Type B pancreatic cell (in vitro differentiated cells): ENCODE measurements around the gene ST7. TPM values are rescaled to one million over a fixed set of nuclear protein-coding genes. Genes with fewer than 3 reads are reported as not detected.

ENCODE experiments used
- DNase-seq: peaks from one replicate; pipeline ENCODE4 v3.0.0; 2021; ENCODE audit warnings: mixed read lengths; ENCODE audit not compliant: unreplicated experiment; ENCODE audit errors: extremely low spot score
- H3K27ac Mint-ChIP-seq: 2 replicates; pipeline ENCODE4 v1.8.0; 2021; ENCODE audit warnings: mild to moderate bottlenecking, mixed read lengths
- H3K27me3 Mint-ChIP-seq: 2 replicates; pipeline ENCODE4 v1.8.0; 2021; ENCODE audit warnings: mixed read lengths
- H3K36me3 Mint-ChIP-seq: 2 replicates; pipeline ENCODE4 v1.8.0; 2021; ENCODE audit warnings: mixed read lengths
- H3K4me1 Mint-ChIP-seq: one replicate; pipeline ENCODE4 v1.8.0; 2021; ENCODE audit warnings: mixed read lengths; ENCODE audit not compliant: unreplicated experiment
- H3K4me3 Mint-ChIP-seq: 2 replicates; pipeline ENCODE4 v1.8.0; 2021; ENCODE audit warnings: mild to moderate bottlenecking, mixed read lengths
- H3K9me3 Mint-ChIP-seq: 2 replicates; pipeline ENCODE4 v1.8.0; 2021; ENCODE audit warnings: mixed read lengths
- total RNA-seq: library from RNA; stranded (reverse); gene quantifications from 2 replicates; pipeline ENCODE4 v1.2.1, GENCODE V29; 2021; ENCODE audit warnings: low replicate concordance
- TF ChIP-seq, protein P1 (sequence below): fragments of 200-600 bp; sonication (generic); conservative IDR thresholded peaks from 2 replicates; pipeline ENCODE4 v1.5.0; 2021; ENCODE audit warnings: antibody characterized with exemption, mild to moderate bottlenecking

Gene ST7
- total RNA-seq, 1 donor from 2014 or later = 25.0 TPM

DNA sequence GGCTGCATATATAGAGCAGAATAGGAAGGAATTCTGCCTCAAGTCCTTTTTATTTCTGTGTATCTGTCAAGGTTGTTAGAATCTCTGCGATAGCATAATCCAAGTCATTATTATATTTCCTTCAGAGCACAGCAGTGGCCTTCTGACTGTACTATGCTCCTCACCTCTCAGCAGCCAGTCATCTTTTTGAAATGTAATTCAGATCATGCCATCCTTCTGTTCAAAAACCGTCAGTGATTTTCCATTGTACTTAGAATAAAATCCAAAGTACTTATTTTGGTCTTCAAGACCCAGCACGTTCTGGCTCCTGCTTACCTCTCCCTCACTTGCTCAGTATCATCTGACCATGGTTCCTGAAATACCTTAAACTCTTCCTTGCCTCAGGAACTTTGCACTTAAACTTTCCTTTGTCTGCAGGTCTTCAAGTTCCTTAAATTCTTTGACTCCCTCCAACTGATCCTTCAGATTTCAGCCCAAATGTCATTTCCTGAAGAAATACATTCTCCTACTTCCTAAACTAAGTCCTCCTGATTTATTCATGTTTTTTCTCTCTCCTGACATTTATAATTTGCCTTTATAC, 112.4 kb downstream of the ST7 start:
- Mint-ChIP-seq H3K27ac (no peak overlapping the region), H3K27me3 (no peaks in the 10 kb centered on the region), H3K4me1 (peaks cover 4% of the 10 kb centered on the region), H3K36me3 (no peaks in the 10 kb centered on the region), H3K4me3 (no peak overlapping the region), H3K9me3 (no peaks in the 10 kb centered on the region)
- DNase-seq = no peak
- TF ChIP-seq, protein P1, sequence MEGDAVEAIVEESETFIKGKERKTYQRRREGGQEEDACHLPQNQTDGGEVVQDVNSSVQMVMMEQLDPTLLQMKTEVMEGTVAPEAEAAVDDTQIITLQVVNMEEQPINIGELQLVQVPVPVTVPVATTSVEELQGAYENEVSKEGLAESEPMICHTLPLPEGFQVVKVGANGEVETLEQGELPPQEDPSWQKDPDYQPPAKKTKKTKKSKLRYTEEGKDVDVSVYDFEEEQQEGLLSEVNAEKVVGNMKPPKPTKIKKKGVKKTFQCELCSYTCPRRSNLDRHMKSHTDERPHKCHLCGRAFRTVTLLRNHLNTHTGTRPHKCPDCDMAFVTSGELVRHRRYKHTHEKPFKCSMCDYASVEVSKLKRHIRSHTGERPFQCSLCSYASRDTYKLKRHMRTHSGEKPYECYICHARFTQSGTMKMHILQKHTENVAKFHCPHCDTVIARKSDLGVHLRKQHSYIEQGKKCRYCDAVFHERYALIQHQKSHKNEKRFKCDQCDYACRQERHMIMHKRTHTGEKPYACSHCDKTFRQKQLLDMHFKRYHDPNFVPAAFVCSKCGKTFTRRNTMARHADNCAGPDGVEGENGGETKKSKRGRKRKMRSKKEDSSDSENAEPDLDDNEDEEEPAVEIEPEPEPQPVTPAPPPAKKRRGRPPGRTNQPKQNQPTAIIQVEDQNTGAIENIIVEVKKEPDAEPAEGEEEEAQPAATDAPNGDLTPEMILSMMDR = no peak

DNA sequence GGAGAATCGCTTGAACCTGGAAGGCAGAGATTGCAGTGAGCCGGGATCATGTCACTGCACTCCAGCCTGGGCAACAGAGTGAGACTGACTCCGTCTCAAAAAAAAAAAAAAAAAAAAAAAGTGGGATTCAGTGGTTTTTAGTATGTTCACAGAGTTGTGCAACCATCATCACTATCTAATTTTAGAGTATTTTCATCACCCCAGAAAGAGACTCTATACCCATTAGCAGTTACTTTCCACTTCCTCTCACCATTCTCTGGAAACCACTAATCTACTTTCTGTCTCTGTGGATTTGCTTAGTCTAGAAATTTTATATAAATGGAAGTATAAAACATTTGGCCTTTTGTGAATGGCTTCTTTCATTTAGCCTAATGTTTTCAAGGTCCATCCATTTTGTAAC, 113.4 kb downstream of the ST7 start:
- H3K4me1 Mint-ChIP-seq = peaks cover 8% of the 10 kb centered on the region
- H3K27ac Mint-ChIP-seq = no peak overlapping the region
- H3K4me3 Mint-ChIP-seq = no peak overlapping the region
- no peak for DNase-seq
- TF ChIP-seq, protein P1 = no peak
- no peaks in the 10 kb centered on the region for H3K9me3 Mint-ChIP-seq
- no peaks in the 10 kb centered on the region for H3K27me3 Mint-ChIP-seq
- H3K36me3 Mint-ChIP-seq = no peaks in the 10 kb centered on the region

DNA sequence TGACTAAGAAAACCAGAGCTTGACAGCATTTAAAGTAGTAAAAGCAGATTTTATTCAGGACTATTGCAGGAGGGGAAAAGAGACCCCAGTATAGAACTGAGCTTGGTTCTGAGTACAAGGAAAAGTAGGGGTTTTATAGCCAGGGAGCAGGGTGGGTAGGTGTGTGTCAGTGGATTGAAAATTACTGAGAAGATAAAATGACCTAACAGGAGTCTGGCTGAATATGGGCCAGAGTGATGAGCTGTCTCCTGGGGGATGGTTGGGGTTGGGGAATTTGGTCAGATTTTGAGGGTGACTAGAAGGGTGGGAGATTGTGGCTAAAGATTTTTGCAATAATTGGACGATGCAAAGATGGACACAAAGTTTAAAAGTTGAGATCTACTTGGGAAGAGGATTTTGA, 114.0 kb downstream of the ST7 start:
- Mint-ChIP-seq H3K27ac (no peak overlapping the region), H3K27me3 (no peaks in the 10 kb centered on the region), H3K4me1 (peaks cover 13% of the 10 kb centered on the region), H3K4me3 (no peak overlapping the region), H3K9me3 (no peaks in the 10 kb centered on the region), H3K36me3 (no peaks in the 10 kb centered on the region)
- no peak for DNase-seq
- TF ChIP-seq, protein P1 = no peak

DNA sequence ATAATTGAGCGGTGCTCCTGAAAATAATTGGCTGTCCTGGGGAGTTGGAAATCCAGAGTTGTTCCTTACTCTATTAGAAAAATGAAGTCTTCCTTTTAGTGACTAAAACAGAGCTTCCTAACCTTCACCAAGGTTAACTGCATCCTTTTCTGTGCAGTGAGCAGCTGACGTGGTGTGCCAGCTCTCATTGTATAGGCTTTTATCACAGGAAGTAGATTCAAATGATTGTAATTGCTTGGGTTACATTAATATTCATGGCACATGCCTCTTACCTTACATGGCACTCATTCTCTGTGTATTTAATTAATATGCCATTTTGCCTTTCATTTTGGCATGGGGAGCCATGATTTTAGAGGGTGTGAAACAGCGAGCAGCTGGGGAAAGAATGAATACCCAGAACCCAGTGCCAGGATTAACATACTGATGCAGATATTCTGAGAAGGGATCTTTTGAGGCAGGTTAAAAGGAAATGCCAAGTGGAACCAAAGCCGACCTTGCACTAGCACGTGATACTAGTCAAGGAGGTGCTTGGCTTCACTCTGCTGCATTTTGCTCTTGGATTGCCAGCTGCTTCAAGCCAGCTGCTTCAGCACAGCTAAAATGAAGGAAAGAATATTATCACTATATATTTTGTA, 115.3 kb downstream of the ST7 start:
- H3K36me3 Mint-ChIP-seq = no peaks in the 10 kb centered on the region
- TF ChIP-seq, protein P1 = no peak
- no peak overlapping the region for H3K27ac Mint-ChIP-seq
- DNase-seq = no peak
- H3K9me3 Mint-ChIP-seq = no peaks in the 10 kb centered on the region
- H3K4me3 Mint-ChIP-seq = no peak overlapping the region
- no peaks in the 10 kb centered on the region for H3K27me3 Mint-ChIP-seq
- H3K4me1 Mint-ChIP-seq = peaks cover 22% of the 10 kb centered on the region

DNA sequence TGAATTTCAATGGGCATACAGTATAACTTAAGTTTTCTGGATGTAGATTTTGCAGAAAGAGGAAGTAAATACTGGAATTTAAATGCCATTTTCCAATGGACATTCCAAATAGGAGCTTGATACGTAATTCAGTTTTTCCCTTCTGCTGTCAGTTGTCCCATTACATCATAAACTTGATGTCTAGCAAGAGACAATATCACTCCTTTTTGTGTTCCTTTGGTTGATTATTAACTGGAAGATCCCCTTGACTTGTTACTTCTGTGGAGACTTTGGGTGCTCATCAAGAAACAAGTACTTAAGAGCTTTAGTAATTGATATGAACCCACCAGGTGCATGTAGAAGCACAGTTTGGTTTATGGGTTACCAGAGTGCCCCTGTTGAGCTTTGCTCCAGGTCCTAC, 116.1 kb downstream of the ST7 start:
- no peaks in the 10 kb centered on the region for H3K36me3 Mint-ChIP-seq
- peaks cover 22% of the 10 kb centered on the region for H3K4me1 Mint-ChIP-seq
- H3K4me3 Mint-ChIP-seq = no peak overlapping the region
- H3K27ac Mint-ChIP-seq = no peak overlapping the region
- no peaks in the 10 kb centered on the region for H3K9me3 Mint-ChIP-seq
- DNase-seq = no peak
- no peaks in the 10 kb centered on the region for H3K27me3 Mint-ChIP-seq
- TF ChIP-seq, protein P1 = no peak
